Mesodermal cell (in vitro differentiated cells): Measurements from ENCODE around the gene PDCD4. TPM values are rescaled to one million over a fixed set of nuclear protein-coding genes. Genes with fewer than 3 reads are reported as not detected.

ENCODE experiments used
- H3K27ac ChIP-seq: 2 replicates; pipeline ENCODE4 v1.7.0; 2013; ENCODE audit warnings: mild to moderate bottlenecking, low read depth, low read length, moderate library complexity; ENCODE audit not compliant: severe bottlenecking
- H3K36me3 ChIP-seq: 2 replicates; pipeline ENCODE4 v1.7.1; 2013; ENCODE audit warnings: mild to moderate bottlenecking, low read length, moderate library complexity; ENCODE audit not compliant: control insufficient read depth, insufficient read depth
- H3K4me1 ChIP-seq: one replicate; pipeline ENCODE4 v1.7.1; 2013; ENCODE audit warnings: mild to moderate bottlenecking, low read length; ENCODE audit not compliant: insufficient read depth, control insufficient read depth, poor library complexity, severe bottlenecking
- H3K4me3 ChIP-seq: 2 replicates; pipeline ENCODE4 v1.7.0; 2013; ENCODE audit warnings: low read length, control low read depth, mild to moderate bottlenecking; ENCODE audit not compliant: insufficient read depth, poor library complexity, severe bottlenecking; ENCODE audit errors: extremely low read depth
- H3K9me3 ChIP-seq: 2 replicates; pipeline ENCODE4 v1.7.1; 2013; ENCODE audit warnings: mild to moderate bottlenecking, low read length, moderate library complexity; ENCODE audit not compliant: control insufficient read depth
- WGBS, 2 experiments: methylation state at CpG; one replicate each; pipeline ENCODE4 v1.1.5; 2013; ENCODE audit warnings: missing lambda C conversion rate in 2 of 2; ENCODE audit not compliant: insufficient coverage in 2 of 2; 5-methylcytosine and 5-hydroxymethylcytosine counted together
- polyA plus RNA-seq, 2 experiments: library from polyadenylated mRNA; stranded (reverse); fragments of 50-300 nt; gene quantifications; one replicate each; pipeline ENCODE4 v1.2.3, GENCODE V29; 2013

Gene PDCD4
- polyA plus RNA-seq (2013, experiment 1 of 2): 54.3 TPM
- 59.0 TPM for polyA plus RNA-seq (2013, experiment 2 of 2)

DNA sequence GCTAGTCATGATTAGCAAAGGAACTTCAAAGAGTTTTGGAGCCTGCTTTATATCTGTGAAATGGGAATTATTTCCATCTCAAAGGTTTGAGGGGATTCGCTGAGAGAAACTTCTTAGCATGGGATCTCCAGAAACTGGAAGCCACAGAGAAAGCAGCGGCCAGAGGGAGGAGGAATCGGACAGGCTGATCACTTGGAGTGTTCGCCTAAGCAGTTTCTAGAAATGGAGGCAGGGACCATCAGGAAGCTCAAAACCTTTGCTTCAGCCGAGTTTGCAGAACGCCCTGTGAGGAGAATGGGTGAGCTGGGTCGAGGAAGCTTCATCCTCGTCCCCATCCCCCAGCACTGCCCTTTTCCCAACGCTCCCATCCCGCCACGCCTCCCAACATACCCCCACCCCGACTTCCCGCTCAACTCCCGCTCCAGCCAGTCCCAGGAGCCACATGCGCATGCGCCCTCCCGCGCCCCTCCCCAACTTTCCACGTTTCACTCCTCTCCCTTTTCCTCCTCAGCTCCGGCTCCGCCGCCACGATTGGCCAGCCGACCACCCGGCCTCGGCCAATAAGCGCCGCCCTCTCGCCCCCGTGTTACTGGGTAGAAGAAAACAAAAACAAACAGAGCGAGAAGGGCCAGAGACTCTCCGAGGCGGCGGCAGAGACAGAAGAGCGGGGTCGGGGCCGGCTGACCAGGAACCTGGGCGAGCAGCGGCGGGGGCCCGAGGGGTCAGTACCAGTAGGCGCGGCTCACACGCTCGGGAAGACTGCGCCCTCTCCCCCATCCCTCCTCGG, at the start of gene PDCD4:
Gene PDCD4, plus strand, starts transcription at position 631 of the 787 bp plus-strand sequence. CDS start 4,100 bp downstream, outside the sequence.
- Histone ChIP-seq H3K4me1 (peaks cover 5% of the 10 kb centered on the region), H3K4me3 (peak within 1 kb of the TSS; percentile 67), H3K36me3 (no peaks in the 10 kb centered on the region), H3K9me3 (no peaks in the 10 kb centered on the region), H3K27ac (peak within 1 kb of the TSS; percentile 97)
- WGBS, 2 experiments: 3 to 5% methylated on average over 31 to 33 of the region's 47 CpGs

DNA sequence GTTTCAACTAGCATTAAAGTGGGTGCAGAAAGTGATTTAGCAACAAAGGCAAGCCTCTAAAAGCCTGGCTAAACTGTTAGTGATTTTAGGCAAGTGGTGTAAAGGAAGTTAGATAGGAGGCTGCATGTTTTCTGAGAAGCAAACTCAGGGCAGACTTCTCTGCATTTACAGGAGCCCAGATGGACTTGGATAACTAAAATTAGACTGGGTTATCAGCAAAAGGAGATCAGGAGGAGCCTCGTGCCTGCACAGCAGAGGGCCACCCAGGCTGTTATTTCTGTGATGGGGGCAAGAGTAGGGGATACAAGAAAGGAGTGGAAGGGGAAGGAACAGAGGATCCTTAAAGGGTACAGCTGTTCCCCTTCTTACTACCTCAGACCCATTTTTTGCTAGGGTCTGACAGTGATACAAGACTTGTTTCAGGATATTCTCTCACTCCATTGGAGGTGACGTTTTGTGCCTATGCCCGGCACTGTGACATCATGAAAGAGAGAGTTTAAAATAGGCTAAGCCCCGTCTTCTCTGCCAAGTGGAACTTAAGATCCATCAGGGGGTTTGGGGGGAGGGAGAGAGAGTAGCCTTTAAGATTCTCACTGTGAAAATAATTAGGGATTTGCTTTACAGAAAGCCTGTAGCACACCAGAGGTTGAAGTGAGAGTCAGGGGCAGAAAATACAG, 49.6 kb upstream of the PDCD4 start:
- Histone ChIP-seq H3K9me3 (no peaks in the 10 kb centered on the region), H3K4me1 (peaks cover 11% of the 10 kb centered on the region), H3K27ac (peak overlapping the region; percentile 64), H3K36me3 (no peaks in the 10 kb centered on the region), H3K4me3 (no peak overlapping the region)
- WGBS, 2 experiments: 74 to 100% methylated on average over 1 to 4 of the region's 4 CpGs

DNA sequence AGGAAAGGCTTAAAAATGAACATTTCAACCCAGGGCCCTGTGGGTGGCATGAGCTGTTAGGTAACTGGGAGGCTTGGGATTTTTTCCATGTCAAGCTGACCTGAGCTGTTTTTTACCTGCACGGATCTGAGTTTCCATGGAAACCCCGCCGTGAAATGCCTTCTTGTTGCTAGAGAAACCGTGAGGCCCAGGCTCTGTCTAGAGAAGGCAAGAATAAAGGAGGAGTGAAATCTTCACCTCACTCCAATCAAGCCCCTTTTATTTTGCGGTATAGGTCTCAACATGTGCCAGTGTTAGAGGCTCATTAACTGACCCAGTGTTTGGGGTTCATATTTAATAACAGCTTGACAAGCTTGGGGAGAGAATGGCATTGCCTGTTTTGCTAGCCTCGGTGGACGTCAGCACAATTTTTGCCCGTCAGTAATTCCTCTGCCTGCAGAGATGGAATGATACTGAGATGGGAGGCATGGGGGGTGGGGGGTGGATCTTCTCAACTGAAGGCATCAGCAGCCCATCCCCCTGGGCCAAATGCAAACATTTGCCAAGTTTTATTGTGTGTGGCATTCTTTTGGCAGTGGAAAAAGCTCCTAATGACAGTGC, 48.9 kb upstream of the PDCD4 start:
- Histone ChIP-seq H3K4me1 (peaks cover 11% of the 10 kb centered on the region), H3K4me3 (no peak overlapping the region), H3K9me3 (no peaks in the 10 kb centered on the region), H3K27ac (peak overlapping the region; percentile 64), H3K36me3 (no peaks in the 10 kb centered on the region)
- 54 to 83% methylated on average over 3 to 5 of the region's 8 CpGs for WGBS, 2 experiments

DNA sequence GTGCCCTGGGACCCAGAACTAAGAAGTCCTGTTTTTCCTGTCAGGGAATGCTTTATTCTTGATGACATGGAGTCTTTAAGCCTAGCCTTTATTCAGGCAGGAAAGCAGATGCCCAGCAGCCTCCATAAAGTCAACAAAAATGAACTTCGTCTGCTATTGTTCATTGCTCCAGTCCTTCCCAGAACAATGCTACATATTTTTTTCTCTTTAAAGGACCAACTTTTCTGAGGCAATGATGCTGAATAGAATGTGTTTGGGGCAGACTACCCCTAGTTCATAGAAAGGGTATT, 47.6 kb upstream of the PDCD4 start:
- no CpG with 5 or more reads among the region's 1 CpG for WGBS, 2 experiments
- H3K27ac ChIP-seq: peak overlapping the region; percentile 45
- peaks cover 13% of the 10 kb centered on the region for H3K4me1 ChIP-seq
- H3K9me3 ChIP-seq: no peaks in the 10 kb centered on the region
- H3K4me3 ChIP-seq: no peak overlapping the region
- H3K36me3 ChIP-seq: no peaks in the 10 kb centered on the region

DNA sequence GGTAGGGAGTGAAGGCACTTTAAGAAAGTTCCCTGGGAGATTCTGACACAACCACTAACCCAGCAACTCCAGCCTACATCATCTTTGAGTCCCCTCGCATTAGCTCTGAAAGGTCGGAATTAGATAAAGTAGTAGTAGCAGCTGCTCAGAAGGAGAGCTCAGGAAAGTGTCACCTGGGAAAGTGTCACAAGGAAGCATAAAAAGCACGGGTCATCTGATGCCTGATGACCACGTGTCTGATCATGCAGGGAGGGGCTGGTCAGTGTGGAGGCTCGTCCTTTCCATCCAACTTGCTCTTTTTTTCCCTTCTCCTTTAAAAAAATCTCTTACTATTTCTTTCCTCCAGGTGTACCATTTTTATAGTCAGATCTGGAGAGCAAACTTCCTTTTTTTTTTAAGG, 47.1 kb upstream of the PDCD4 start:
- peaks cover 14% of the 10 kb centered on the region for H3K4me1 ChIP-seq
- no peaks in the 10 kb centered on the region for H3K9me3 ChIP-seq
- H3K4me3 ChIP-seq: no peak overlapping the region
- 83 to 86% methylated on average over 4 to 5 of the region's 5 CpGs for WGBS, 2 experiments
- no peak overlapping the region for H3K27ac ChIP-seq
- H3K36me3 ChIP-seq: no peaks in the 10 kb centered on the region

DNA sequence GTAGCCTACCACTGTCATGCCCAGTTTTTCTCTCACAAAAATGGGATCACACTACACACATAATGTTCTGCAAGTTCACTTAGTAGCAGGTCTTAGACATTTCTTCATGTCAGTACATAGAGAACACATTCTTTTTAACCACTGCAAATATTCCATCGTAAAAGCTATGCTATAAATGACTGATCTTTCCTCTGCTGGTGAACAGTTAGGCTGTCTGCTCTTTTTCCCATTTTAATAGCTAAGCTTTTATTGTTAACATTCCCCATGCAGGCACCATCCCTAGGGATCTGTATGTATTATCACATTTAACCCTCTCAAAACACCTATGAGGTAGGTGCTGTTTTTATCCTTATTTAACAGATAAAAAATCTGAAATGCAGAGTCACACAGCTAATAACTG, 46.2 kb upstream of the PDCD4 start:
- H3K27ac ChIP-seq: no peak overlapping the region
- 100% methylated on average over 1 of the region's 1 CpG; no CpG with 5 or more reads in 1 of the 2 experiments for WGBS, 2 experiments
- no peak overlapping the region for H3K4me3 ChIP-seq
- H3K36me3 ChIP-seq: no peaks in the 10 kb centered on the region
- H3K4me1 ChIP-seq: peaks cover 14% of the 10 kb centered on the region
- no peaks in the 10 kb centered on the region for H3K9me3 ChIP-seq

DNA sequence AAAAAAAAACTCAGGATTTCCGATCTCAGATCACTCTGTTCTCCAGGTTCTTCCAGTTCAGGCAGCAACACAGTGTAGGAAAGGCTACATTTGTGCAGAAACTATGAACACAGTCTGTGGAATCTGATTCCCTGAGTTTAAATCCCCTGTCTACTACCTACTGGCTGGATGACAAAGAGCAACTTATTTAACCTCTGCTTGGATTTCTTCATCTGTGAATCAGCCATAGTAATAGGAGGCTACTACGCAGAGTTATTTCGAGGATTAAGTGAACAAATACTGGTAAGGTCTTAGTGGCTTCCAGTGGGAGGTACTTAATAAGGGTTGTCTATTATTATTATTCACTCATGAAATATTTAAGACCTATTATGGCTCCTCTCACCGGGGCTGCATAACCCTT, 44.3 kb upstream of the PDCD4 start:
- Histone ChIP-seq H3K4me1 (peaks cover 14% of the 10 kb centered on the region), H3K36me3 (no peaks in the 10 kb centered on the region), H3K4me3 (no peak overlapping the region), H3K9me3 (no peaks in the 10 kb centered on the region), H3K27ac (no peak overlapping the region)
- WGBS, 2 experiments: 67 to 100% methylated on average over 1 to 3 of the region's 4 CpGs

DNA sequence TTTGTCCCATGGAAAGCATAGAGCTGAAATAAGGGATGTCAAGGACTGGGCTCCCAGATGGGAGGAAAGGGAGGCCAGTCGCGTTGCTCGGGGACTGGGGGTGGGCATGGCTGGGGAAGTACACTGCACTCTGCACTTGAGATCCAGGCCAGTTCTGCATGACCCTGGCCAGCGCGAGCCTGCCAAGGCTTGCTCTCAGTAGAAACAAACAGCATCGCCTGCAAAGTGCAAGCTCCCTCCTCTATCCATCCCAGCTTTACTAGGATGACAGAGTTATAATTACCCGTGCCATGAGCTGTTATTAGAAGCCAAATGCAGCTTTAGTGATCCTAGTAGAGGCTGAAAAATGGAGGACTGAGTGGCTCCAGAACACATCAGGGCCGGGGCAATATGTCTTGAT, 43.9 kb upstream of the PDCD4 start:
- Histone ChIP-seq H3K36me3 (no peaks in the 10 kb centered on the region), H3K4me1 (peaks cover 10% of the 10 kb centered on the region), H3K9me3 (no peaks in the 10 kb centered on the region), H3K27ac (no peak overlapping the region), H3K4me3 (no peak overlapping the region)
- 91 to 94% methylated on average over 7 of the region's 8 CpGs for WGBS, 2 experiments

DNA sequence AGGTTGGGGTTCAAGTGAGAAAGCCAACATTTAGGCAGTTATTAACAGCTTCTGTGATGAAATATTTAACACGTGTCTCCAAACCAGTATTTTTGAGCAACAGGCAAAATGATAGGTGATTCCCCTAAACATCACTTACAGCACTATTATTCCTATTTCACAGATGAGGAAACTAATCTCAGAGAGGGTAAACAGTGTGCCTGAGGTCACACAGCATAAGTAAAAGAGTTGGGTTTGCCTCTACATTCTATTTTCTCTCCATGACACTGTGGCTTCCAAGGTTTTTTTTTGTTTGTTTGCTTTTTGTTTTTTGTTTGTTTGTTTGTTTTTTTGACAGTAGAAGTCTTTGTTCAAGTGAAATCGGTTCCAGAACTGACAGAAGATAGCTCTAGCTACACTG, 43.2 kb upstream of the PDCD4 start:
- Histone ChIP-seq H3K4me3 (no peak overlapping the region), H3K36me3 (no peaks in the 10 kb centered on the region), H3K9me3 (no peaks in the 10 kb centered on the region), H3K4me1 (peaks cover 3% of the 10 kb centered on the region), H3K27ac (no peak overlapping the region)
- 82 to 100% methylated on average over 1 of the region's 2 CpGs for WGBS, 2 experiments

DNA sequence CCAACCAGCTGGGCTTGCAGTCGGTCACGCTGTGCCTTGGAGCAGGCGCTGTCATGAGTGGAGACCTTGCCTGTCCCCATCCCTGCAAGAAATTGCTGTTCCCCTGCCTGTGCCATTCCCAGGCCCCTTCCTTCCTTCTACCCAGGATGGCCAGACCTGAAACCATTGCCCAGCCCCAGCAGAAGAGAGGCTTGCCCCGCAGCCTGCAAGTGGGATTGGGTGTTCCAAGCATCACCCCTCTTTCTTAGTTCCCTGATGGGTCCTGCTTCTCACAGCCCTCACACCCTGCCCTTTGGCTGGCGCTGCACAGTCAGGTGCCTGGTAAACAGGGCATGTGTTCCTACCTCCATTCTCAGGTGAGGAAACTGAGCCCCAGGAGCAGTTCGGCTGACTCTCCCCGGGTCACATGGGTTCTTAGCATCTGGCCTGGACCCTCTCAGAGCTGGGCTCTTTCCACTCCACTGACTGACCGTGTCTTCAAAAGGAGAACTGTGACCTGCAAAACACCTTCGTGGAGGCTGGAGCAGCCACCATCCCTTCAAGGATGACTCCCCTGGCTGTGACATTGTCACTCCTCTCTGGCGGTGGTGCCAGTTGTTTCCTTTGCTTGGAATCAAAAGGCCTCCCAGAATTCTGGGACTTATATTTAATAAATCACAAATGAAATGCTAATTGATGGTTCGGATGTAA, 41.9 kb upstream of the PDCD4 start:
- Histone ChIP-seq H3K27ac (no peak overlapping the region), H3K4me3 (no peak overlapping the region), H3K36me3 (no peaks in the 10 kb centered on the region), H3K9me3 (no peaks in the 10 kb centered on the region), H3K4me1 (peaks cover 7% of the 10 kb centered on the region)
- WGBS, 2 experiments: 86 to 90% methylated on average over 6 to 10 of the region's 11 CpGs
